HG03196 (cell line): Measurements from ENCODE around the gene DDC.

Experiments used
- ATAC-seq: cut with Tn5 transposase; IDR thresholded peaks from one replicate; pipeline ENCODE4 v1.9.1; 2021; ENCODE audit not compliant: unreplicated experiment

The DDC gene

DNA sequence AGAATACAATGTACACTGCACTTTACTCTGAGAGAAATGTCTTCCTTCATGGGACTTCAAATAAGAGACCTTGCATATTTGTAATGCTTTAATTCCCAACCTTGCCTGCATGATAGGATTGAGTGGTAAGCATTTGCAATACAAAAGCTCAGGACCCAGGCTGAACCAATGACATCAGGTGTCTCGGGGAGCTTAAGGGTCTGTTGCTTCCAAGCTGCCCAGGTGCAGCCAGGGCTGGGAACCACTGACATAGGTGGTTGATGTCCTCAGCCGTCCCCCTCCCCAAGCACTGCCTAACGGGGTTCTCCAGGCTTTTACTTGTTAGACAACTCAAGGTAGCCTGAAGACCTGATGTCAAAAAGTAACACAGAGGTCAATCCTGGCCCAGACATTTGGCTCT is 144.2 kb downstream of the DDC start:
- ATAC-seq: no peak

DNA sequence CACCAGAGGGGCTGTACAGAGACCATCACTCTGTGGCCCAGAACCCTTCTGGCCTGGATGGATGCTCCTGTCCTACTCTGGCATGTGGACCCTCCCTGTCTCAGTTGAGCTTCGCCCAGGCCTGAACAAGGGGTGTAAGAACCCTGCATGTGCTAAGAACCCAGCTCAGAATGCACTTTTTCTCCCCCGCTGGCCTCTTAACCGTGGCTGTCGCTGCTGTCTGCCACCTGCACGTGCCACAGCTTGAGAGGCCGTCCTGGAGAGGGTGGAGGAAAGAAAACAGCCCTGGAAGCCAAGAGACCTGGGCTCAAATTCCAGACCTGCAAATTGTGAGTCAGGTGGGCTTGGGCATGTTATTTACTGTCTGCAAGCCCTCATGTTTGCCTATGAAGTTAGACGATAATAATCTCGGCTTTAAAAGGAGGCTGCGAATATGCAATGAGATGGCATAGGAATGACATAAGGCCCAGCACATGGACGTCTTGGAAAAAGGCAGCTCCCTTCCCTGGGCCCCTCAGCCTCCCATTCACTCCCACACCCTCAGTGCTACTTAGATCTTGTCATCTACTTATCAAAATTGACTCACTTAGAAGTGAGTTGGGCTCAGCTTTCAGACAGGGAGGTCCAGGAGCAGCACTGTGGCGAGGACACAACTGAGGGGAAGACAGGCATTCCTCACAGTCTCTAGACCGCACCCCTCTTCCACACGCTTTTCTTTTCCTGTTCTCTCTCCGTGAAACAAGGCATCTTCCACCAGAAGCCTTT is 146.5 kb downstream of the DDC start:
- ATAC-seq: no peak

GRCh38 chr7:50418086-50418515 is 147.1 kb downstream of the DDC start:
- peak; percentile 79 for ATAC-seq

GRCh38 chr7:50416527-50417182 is 148.6 kb downstream of the DDC start:
- ATAC-seq: peak; percentile 74

- ATAC-seq: no peak
These were observed 149.3 kb downstream of the DDC start for GRCh38 chr7:50415844-50416364.

GRCh38 chr7:50413561-50413960 is 151.6 kb downstream of the DDC start:
- no peak for ATAC-seq

GRCh38 chr7:50412973-50413372 is 152.2 kb downstream of the DDC start:
- no peak for ATAC-seq

GRCh38 chr7:50411332-50411731 is 153.9 kb downstream of the DDC start:
- no peak for ATAC-seq

GRCh38 chr7:50409856-50410745 is 155.1 kb downstream of the DDC start:
- peak; percentile 54 for ATAC-seq
